Measurements from ENCODE around the gene SHISA9.

SHISA9 gene

DNA sequence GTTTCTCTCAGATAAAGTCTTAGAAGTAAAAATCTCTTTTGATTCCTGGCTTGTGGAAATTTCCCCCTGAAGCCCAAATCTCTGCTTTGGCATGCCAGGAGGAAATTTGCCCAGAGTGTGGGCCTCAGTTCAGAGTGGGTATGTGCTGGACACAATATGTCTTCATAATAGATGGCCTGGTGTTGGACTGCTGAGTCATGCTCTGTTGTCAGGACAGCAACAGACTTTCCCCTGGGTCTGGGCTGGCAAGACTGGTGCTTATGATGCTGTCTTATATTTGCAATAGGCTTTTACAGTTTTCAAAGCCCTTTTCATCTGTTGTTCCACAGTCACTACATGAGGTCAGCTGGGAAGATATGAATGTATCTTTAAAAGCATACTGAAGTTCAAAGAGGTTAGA lies 57.0 kb downstream of the SHISA9 start:
- DNase-seq, result no peak

DNA sequence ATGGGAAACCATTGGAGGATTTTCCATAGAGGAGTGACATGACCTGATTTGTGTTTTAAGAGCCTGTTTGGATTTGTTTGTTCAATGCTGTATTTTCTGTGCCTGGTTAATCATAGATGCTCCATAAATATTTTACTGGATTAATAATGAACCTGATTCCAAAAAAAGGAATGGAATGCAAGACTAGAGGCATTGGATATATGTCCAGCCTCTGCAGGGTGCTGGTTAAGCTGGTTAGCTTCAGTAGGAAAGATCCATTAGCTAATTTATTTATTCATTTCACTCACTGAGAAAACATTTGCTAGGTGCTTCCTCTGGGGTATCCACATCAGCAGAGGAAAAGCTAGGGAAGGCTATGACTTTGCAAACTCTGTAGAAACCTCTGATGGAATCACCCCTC lies 57.7 kb downstream of the SHISA9 start:
- DNase-seq, result no peak

DNA sequence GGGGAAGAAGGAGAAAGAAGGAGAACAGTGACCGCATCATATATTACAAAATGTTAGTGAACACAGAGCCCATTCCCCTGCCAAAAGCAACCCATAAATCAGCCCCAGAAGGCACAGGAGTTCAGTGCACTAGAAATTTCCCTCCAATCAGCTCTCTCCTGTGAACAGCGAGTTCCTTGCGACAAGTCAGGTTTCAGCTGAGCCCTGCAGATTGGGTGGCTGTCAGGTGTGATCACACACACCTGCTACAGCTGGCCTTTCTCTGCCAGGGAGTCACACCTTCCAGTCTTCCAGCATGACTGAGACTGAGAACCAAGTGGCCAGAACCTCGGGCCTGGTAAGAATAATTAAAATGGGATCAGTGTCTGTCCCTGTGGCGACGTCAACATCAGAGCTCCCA lies 60.2 kb downstream of the SHISA9 start:
- no peak for DNase-seq

DNA sequence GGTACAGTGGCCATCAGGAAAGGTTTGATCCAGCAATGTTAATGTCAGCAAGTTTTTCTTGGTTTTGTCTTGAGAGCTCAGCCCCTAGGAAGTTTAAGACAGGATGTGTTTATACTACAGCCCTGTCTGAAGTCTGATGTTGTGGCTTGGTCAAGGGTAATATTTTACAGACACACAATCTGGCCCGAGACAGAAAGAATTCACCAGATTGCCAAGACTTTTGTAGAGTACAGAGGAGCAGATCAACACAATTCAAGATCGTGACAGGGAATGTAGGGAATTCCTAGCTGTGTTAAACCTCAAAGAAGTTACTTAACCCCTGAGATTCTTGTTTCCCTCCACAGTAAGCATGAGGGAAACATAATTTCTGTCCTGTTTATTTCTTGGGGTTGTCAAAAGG lies 63.1 kb downstream of the SHISA9 start:
- DNase-seq, result no peak

DNA sequence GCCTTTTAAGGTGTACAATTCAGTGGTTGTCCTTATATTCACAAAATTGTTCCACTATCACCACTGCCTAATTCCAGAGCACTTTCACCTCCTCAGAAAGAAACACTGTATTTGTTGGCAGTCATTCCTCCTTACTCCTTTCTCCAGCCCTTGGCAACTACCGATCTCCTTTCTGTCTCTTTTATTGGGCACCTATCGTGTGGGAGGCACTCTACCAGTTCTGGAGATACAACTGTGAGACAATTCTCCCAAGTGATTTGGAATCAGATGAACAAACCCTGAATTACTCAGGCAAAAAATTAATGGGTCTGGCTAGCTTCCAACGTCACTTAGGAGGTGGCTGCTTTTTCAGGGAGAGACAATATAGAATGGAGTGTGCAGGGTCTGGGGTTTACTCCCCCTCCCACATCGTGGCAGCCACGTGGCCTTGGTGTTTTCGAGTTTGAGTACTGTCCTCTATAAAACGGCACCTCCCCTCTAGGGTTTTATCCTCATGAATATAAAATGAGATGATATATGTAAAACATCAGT lies 63.9 kb downstream of the SHISA9 start:
- DNase-seq, result no peak

DNA sequence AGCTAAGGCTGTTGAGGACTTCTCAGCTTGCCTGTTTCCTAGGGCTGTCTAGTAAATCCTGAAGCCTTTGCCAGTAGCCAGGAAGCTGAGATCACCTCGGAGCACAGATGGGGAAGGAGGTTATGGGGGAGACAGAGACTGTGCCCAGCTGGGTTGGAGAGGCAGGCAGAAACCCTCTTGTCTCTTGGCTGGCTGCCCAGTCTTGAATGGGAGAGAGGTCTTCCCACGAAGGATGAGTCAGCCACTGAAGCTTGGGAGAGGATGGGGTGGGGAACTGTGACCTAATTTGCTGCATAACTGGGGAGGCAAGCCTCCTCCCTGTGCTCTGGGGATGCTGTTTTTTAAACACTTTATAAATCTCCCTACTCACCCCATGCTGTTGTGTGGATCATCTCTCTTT lies 69.8 kb downstream of the SHISA9 start:
- peak; percentile 29 for DNase-seq

DNA sequence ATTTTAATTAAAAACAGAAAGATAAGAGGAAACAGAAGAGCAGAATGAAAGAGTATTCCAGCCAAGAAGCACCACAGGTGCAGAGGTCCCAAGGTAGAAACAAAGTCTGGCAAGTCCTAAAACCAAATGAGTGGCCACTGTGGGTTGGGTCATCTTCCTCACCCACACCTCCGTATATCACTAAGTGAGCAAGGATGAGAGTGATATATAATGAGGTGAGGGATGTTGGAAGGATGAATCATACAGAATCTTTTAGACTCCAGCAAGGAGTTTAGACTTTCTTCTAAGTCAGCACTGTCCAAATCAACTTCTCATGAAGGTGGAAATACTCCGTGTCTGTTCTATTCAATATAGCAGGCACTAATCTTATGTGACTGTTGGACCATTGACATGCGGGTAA lies 70.8 kb downstream of the SHISA9 start:
- no peak for DNase-seq

DNA sequence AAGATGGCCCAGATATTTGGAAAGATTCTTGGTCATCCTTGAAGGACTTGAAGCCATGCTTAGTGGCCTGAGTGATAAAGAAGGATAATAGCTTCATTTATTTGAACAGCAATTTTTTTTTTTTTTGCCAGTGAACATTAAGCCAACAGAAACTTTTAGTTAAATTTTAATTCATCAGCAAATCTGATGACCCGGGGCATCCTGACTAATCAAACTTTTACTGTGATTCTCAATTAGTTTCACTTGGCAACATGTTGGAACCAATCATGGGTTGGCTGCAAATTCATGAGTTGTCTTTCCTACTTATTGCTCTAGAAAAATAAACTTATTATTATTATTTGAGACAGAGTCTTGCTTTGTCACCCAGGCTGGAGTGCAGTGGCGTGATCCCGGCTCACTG lies 74.4 kb downstream of the SHISA9 start:
- DNase-seq, result no peak

DNA sequence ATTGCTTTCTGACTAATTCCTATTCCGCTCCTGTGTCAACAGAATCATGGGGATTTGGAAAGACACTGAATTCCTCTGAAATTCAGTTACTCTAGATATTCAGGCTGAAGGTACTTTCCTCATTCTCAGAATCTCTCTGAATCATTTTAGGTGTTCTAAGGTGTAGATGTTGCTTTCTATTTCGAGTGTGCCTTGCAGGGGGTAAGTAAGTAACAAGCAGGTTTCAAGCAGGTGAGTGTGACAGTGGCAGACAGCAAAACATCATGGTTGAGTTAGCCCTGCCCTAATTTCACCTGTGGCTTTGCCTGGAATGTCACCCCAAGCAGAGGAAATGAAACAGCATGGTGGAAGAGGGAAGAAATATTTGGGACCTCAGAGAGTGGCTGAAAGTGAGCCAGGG lies 75.1 kb downstream of the SHISA9 start:
- DNase-seq, result no peak

DNA sequence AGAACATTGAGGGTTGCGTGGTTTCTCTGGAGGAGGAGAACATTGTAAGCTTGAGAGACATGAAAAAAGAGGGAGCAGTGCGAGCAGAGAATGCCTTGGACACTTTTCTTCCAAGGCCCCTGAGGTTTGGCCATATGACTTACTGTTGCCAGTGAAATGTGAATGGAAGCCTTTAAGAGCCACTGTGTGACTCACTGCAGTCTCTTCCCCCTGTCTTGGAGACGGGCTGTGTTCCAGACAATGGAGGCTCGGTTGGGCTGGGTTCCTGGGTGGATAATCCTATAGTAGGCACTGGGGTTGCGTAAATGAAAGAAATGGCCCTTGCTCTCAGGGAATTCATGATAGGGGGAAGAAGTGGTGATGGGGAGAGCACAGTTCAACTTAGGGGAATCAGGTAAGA lies 75.5 kb downstream of the SHISA9 start:
- DNase-seq, result no peak

DNA sequence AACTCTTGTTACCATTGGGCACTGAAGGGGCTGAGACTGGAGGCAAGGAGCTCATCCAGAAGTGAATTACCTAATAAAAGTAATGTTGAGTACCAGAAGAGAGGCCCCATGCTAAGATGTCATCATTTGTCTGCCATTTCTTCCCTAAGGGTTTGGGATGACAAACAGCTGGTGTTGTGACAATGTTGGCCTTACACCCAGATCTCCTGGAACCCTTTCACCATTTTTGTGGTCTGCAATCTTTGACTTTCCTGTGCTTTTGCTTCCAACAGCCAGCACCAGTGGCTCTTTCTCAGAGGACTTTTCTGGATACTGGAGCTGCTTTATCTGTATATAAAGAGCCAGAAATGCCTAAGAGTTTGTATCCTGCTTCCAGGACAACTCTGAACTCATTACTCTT lies 84.1 kb downstream of the SHISA9 start:
- no peak for DNase-seq

DNA sequence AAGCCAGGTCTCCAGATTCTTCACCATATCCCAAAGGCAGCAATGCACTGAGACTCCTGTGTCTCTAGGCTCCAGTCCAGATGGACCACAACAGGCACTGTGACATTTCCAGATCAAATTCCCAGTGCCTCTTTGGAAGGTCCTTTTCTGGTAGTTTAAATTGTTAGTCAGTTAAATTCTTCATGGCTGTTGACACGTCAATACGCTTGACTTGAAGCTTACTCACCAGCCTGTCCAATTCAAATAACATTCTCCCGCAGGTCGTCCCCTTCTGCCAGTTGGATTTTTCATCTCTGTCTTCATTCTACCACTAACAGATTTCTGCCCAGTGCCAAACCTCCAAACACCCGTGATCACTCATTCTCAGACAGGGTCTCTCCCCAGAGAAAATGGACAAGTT lies 86.7 kb downstream of the SHISA9 start:
- no peak for DNase-seq

DNA sequence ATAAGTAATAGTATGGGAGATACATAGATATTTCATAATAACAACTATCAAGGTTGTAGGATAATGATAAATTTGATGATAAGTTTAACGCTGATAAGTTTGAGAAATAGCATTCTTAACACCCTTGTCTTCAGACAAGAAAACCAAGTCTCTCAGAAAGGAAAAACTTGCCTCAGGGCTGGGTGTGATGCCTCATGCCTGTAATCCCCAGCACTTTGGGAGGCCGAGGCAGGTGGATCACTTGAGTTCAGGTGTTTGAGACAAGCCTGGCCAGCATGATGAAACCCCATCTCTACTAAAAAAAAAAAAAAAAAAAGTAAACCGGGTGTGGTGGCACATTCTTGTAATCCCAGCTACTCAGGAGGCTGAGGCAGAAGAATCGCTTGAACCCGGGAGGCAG lies 90.7 kb downstream of the SHISA9 start:
- DNase-seq, result no peak

DNA sequence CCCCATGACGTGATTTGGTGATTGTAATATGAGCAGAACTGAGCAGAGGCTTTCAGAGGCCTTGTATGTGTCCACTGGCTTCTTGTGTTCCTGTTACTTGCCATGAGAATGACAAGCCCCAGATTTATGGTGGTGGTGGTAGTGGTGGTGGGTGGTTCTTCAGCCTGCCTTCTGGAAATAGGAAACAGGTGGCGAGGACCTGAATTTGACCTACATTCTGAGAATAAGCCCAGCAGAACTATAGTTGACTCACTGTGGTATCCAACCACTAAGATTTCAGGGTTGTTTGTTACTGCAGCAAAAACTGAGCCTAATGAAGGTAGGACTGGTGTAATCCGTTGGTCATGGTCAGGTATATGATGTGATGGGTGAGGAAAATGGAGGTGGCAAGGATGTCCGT lies 93.0 kb downstream of the SHISA9 start:
- DNase-seq, result no peak

DNA sequence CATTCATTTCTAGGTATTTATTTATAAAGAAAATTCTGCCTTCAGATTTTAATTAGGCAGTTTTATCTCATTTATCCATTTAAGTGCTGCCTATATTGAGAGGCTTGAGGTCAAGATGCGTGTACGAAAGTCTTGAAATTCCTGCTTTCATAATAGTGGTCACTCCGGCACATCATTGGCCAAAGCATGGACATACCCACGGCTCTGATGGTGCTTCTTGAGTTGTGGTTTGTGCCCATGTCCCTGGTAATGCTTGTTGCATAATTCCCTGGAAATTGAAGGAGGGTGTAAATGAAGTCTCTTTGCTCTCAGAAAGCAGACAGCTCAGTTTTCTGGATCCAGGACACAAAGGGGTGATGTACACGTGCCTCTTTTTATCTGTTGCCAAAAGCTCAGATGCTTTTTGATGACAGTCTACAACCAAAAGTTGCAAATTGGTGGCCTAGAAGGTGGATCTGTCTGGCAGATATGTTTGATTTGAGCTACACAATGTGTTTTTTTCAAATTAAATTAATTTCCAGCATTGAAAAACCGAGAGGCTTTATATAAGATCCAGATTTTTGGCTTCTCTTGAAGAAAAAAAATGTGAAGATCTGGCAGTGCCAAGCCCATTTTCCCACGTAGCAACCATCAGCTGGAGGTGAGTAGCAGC lies 94.4 kb downstream of the SHISA9 start:
- DNase-seq, result no peak

DNA sequence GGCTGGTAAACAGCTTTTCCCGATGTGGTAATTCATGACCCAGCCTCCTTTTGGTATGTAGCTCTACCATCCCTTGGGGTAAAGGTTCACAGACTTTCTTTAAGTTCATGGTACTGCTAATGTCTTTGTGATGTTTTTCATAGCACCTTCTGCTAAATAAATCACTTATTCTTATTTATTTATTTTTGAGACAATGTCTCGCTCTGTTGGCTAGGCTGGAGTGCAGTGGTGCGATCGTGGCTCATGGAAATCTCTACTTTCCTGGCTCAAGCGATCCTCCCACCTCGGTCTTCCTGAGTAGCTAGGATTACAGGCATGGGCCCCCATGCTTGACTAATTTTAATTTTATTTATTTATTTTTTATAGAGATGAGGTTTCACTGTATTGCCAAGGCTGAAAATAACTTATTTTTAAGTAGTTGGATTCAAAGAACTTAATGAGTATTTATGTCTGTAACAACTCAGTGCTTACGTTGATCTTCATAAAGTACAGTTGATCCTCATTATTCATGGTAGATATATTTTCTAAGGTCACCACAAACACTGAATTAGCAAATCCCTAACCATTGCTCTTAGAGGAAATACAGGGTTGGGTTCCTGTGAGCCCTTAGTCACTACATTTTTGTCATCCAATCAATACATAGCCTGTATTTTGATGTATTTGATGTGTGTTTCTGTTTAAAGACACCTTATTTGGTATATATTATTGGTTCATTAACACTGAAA lies 97.1 kb downstream of the SHISA9 start:
- no peak for DNase-seq

DNA sequence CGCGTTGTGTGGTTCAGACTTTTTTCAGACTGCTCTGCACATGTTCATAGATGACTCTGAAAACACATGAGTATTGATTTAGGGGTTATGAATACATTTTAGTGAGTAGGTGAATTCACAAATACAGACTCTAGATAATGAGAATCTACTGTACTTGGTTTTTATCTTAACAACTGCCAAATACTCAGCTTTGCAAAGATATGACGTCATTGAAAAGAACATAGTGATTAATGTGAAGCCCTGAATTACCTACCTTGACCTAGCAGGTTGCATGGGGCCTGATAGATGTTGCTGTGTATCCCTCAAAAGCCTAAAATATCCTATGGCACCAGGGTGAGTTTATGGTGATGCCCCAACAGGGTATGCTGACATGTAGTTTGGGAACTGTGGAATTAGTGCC lies 98.0 kb downstream of the SHISA9 start:
- DNase-seq, result no peak

DNA sequence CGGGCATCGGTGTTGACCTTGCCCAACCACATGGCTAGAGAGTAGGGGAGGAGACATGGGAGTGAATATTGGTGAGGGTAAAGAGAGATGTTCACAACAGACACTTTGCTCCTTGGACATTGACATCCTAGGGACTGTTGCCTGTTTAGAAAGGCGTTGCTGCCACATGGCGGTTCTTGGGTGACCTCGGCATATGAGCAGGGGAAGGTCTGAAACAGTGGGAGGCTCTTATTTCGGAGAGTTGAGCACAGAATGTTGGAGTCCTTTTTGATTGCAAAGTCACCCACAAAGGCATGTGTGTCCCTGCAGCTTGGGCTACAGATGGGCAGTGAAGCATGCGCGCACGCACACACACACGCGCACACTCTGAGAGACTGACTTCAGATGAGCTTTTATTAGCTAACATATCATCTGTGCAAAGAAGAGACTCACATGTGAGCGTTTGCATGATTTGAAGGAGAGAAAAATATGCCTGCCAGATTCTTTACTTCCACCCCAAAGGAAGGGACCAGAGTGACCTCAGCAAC lies 104.4 kb downstream of the SHISA9 start:
- no peak for DNase-seq

DNA sequence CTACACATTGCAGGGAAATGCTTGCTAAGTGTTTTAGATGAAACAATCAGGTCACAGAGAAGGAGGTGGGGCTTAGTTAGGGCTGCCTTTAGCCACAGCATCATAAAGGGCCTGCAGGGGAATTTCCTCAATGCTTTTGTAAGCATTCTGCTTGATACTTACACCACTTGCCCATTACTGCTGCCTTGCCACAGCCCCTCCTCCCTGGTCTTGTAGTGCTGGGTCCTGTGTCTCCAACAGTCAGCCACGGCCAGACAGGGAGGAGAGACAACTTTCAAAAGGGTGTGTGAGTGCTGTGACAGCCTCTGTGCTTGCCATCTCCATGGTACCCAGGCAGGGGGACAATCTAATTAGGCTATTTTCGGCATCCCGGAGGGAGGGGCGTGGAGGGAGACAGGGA lies 111.2 kb downstream of the SHISA9 start:
- DNase-seq, result no peak

DNA sequence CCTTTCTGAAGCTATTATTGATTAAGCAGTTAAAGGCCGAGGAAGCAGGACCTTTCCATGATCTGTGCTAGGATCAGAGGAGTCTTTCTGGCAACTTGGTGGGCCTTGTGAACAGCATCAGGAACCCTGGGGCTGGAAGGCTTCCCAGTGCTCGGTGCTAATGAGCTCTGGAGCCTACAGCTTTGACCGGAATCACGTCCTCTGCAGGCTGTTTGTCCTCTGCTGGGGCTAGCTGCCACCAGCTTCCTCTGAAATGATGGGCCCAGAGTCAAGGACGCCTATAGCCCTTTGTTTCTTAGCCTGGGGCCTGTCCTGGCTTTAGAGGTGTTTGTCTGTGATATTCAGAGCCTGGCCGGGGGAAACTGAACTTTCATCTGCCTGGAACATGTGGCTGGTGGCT lies 111.6 kb downstream of the SHISA9 start:
- DNase-seq, result no peak

DNA sequence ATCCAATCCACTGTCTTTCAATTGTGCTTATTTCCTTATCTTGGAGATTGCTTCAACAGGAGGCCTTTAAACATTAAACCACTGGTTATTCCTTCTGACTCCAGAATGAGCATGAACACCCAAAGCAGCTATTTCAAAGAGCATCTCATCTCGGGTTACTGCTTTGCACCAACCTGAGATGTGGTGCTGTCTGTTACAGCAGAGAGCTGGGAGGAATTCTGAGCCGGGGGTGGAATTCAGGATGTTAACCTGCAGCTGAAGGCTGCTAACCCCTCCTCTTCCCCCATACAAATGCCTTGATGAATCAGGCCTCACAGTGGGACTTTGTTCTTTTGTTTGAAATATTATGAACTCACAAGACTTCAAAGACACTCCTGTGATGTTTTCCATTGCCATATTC lies 113.1 kb downstream of the SHISA9 start:
- no peak for DNase-seq

DNA sequence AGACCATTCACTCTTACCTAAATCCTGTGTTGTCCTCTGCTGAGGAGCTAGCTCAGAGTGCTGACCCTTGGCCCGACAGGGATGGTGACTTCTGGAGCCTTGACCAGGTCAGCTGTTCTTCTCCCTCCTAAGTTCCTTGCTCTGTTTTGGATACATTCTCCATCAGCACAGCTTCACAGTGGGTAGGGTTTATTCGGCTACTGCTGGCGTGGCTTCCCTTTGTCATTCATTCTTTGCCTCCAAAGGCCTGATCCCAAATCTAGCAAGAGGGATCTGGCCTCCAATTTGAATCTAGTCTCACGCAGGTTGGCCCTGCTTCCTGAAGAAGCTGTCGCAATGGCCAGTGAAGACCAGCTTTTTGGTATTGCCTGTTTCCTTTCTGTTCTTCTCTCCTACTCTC lies 116.6 kb downstream of the SHISA9 start:
- DNase-seq, result no peak

DNA sequence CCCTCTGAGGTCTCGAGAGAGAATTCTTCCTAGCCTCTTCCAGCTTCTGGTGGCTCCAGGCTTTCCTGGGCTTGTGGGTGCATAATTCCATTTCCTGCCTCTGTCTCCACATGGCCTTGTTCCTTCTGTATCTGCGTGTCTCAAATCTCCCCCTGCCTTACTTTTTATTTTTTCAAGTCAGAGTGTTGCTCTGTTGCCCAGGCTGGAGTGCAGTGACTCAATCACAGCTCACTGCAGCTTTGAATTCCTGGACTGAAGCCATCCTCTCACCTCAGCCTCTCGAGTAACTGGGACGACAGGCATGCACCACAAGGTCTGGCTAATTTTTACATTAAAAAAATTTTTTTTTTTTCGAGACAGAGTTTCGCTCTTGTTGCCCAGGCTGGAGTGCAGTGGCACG lies 120.6 kb downstream of the SHISA9 start:
- no peak for DNase-seq

DNA sequence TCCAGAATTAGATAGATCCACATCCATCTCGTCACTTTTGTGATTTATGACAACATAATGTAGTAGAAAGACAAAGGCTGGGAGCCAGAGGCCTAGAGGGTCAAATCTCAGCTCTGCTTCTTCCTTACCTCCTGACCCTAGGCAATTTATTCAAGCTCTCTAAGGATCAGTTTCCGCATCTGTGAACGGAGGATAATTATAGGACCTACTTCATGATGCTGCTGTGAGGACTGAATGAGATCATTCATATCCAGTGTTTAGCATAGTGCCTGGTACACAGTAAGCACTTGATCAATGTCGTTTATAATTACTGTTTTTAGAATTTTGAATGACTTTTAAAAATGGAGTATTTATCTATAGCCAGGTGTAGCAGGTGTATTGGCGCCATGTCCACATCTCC lies 128.4 kb downstream of the SHISA9 start:
- no peak for DNase-seq
